GM21447 (cell line): ENCODE results near the gene PXT1.

Source experiments
- ATAC-seq: cut with Tn5 transposase; IDR thresholded peaks from one replicate; pipeline ENCODE4 v1.9.1; 2021; ENCODE audit not compliant: unreplicated experiment

Gene PXT1

DNA sequence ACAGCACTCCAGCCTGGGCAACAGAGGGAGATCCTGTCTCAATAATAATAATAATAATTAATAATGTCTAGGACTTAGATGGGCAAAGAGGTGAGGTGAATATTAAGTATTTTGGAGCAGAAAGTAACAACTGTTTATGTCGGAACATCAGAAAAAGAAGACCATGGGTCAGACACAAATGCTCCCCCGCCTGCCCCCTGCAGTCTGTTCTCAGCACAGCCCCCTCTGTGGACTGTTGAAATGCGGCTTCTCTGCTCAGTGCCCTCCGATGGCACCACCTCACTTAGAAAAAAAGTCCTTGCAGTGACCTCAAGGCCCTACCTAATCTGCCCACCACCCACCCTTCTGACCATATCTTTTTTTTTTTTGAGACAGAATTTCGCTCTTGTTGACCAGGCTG lies 50.0 kb downstream of the PXT1 start:
- no peak for ATAC-seq

DNA sequence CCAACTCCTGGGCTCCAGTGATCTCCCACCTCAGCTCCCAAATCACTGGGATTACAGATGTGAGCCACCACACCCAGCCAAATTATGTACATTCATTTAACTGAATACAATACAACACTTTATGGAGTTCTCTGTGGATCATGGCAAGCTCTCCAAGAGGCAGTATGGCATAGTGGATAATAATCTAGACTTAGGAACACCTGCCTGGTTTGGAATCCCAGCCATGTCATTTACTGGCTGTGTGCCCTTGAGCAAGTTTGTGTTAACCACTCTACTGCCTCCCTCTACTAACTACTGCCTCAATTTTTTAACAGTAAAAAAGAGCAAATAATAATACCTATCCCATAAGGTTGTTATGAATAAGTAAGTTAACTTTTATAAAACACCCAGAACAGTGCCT lies 53.3 kb downstream of the PXT1 start:
- no peak for ATAC-seq

DNA sequence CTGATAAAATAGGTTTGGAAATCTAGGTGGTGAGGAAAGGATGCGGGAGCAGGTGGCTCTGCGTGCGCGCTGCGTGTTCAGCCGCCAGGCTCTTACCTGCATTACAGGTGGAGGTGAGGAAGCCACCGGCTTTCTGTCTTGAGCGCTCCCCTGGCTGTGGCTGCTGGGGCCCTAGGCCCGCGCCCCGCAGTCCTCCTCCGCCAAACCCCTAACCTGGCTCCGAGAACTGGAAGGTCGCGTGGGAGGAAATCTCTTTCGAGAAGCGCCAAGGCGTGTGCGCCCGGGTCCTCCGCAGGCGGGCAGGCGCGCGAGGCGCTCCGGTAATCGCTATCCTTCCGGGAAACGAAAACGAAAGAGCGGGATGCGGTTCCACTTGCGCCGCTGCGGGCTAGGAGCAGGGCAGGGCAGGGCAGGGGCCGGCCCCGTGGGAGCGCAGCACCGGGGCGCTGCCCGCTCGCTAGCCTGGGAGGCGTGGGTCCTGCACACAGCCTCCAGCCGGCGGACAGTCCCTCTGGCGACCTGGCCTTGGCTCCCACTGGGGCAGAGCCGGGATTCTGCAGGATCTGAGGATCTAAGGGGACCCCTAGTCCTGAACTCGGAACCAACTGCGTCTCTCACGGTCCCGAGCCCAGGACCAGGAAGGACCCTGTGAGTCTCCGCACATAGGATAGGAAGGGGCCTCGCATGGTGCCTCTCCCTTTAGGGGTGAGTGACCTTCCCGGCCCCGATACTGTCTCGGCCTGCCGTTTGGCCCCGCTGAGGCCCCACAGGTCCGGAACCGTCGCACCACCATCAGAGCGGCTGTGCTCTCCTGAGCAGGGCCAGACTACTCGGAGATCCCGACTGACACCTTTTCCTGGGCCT lies 55.0 kb downstream of the PXT1 start, which contains the start of gene ETV7:
TSS of gene ETV7 (minus strand) at position 230 of the 864 bp plus-strand sequence. CDS start at position 102, 128 bp downstream.
- no peak for ATAC-seq

DNA sequence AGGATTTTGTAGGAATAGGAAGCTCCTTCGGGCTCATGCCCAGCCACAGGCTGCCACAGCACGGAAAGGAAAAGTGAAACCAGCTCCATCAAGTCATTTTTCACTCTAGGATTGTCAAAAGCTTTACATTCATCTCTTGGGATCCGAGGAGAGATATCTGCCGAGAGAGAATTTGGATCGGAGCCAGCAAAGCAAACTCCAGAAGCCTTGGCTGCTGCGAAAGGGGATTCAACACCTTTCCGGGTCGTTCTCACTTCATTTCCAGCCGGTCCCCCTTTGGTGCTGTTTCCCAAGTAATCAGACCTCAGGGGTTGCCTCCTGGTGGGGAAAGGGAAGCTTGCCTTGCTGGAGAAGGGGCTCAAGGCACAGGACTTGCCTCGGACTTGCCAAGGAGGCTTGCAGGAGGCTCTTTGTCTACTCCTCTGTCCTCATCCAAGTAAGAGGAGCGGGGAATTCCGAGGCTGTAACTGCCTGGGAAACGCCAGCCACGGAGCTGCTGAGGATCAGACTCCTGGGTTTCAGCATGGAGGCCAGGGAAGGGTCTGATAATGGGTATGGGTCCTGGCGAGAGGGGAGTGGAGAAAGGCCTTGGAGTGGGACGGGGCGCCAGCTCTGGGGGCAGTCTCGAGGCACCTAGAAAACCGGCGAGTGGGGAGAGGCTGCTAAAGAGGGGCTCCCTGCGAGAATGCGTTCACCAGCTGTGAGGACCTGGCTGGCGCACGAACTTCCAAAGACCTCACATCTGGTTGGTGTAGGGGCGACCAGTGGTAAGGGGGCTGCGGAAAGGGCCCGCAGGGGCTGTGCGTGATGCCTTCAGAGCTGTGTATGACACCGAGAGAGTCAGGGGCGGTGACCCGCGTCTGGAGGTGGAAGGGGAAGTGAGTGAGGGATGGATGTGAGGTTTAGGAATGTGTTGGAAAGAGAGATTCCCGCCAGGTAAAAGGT lies 55.9 kb downstream of the PXT1 start:
- no peak for ATAC-seq

DNA sequence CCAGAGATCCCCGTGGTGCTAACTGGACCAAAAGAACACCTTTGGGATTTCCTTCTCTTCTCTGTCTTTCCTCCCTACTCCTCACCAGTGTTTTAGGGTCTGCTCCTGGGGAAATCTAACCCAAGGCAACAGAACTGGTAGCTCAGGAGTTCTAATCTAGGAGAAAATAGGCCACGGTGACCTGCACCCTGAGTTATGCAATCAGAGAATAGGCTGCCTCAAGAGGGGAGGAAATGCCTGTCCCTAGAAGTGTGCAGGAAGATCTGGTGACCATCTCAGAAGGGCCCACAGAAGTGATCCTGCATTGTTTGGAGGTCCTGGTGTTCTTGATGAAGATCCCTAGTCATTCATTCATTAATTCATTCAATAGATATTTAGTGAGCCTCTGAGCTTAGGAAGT lies 58.6 kb downstream of the PXT1 start:
- no peak for ATAC-seq

DNA sequence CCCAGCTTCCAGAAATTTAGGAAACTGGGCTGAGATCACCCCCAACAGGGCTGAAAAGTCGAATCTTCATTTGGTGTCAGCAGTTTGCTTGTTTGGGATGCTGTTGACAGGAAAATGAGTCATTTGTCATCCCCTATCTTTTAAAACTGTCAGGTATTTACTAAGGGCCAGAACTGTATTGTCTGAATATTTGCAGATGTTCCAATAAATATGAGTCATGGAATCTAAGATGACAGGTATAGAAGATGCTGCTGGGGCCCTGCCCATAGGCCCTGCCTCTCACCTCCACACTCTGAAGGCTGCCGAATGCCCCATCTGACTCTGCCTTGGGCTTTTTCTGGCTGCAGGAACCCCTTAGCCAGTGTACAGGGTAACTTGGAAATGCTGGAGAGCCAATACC lies 59.0 kb downstream of the PXT1 start:
- ATAC-seq: no peak

DNA sequence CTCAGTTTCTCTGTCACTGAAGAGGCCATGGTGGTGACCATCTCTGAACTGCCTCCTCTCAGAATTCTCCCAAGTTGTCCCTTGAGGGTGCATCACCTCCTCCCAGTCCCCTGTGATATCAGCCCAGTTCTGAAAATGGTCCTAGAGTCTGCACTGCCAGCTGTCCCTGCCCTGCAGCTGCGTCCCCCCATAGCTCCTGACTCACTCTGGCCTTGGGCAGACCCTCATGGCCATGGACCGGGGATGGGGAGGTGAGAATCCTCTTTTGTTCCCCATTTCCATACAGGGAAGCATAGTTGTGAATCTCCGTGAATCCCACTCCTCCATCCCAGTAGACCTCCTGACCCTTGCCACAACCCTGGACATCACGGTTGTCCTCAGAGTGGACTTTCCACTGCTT lies 59.7 kb downstream of the PXT1 start:
- no peak for ATAC-seq

DNA sequence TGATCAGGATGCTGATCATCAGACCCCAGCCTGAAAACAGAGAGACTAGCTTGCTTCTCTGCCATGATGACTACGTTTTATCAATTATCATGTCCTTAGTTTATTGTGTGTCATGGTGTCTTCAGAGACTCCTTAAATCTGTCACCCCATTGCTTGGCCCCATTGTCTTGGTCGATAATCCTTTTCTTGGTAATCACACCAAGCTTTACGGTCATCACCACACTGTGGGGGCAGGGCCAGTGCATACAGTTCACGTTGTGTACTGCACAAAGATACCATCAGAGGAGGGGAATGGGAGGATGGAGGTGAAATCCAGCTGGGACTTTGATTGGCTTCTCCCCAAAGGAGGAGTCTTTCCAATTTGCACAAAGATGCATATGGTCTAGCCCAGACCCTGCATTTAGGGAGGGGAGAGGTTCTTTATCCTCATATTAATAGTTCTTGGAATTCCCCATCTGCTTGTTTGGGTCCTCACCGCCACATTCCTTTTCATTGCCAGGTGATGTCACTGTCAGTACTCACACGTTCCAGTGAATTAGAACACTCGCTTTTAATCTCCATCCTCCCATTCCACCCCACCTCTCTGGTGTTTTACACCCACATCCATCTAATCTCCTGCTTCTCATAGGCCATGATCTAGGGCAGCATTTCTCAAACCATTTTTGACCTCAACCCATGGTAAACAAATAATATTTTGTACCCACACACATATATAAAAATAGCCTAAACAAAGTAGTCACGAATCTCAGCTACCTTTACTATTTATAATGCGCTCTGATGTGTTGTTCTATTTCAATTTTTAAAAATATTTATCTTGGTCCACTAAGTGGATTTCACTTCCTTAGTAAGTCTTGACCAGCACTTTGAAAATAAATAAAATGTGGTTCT lies 60.9 kb downstream of the PXT1 start:
- ATAC-seq: no peak

DNA sequence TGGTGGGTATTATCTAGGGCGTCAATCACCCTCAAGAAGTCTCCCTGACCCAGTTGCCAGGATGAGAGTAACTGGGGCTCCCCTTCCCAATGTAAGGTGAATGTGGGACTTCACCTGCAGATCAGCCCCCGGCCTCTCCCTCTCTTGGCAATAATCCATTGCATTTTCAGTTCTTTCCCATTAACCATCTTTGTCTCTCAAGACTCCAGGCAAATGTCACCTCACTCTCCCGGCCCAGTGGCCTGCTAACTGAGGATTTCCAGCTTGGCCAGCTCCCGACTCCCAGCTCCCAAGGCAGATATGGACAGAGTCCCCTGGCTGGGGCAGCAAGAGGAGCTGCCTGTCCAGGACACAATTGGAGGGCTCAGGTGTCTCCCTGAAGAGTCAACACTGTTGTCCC lies 62.5 kb downstream of the PXT1 start:
- no peak for ATAC-seq

DNA sequence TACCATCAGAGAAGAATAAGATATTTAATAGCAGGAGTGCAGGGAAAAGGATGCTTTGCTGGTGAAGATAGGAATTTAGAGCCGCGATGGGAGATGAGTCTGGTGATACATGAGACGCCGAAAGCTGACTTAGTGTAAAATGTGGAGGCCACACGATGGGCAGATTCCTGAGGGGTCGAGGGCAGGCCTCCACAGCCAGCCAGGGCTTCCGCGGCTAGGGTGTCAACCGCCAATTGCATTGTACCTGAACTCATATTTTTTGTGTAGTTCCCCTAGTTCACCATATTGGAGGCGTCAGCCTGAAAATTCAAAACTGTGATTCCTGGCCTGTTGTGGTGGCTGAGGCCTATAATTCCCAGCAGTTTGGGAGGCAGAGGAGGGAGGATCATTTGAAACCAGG lies 63.7 kb downstream of the PXT1 start:
- ATAC-seq: no peak

DNA sequence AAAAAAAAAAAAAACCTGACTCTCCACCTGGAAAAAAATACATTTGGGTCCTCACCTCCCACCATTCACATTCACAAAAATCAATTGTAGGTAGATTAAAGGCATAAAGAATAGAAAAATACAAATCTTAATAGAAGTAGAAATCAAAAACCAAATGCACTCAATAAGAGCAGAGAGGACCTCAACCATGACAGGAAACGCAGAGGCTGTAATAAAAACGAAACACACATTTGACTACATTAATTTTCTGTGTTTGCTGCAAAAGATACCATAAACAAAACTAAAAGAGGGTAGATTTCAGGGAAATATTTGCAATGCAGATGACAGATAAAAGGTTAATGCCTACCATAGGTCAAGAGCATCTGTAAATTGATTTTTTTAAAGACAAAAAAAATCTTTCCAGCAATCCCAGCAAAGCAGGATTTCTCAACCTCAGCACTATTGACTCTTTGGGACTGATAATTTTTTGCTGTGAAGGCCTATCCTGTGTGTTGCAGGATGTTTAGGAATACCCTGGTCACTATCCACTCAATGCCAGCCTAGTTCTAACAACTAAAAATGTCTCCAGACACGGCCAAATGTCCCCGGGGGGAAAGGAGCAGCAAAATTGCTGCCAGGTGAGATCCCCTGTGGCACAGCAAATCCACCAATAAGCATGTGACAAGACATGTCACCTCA lies 64.3 kb downstream of the PXT1 start:
- ATAC-seq: no peak

DNA sequence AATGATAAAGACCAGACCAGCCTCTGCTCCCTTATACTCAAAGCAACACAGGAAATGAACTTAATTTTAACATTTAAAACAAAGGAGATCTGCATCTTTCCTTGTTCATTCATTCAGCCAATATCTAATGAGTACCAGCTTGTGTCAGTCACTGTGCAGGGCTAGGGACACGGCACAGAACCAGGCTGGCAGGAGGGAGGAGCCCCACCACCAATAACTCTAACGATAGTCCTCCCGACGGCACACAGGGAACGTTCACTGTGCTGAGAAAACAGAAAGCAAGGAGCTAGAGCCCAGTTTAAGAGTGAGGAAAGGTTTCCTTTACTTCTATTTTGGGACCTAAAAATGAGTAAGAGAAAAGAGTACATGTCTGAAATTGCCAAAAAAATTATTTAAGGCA lies 65.1 kb downstream of the PXT1 start:
- ATAC-seq: no peak

DNA sequence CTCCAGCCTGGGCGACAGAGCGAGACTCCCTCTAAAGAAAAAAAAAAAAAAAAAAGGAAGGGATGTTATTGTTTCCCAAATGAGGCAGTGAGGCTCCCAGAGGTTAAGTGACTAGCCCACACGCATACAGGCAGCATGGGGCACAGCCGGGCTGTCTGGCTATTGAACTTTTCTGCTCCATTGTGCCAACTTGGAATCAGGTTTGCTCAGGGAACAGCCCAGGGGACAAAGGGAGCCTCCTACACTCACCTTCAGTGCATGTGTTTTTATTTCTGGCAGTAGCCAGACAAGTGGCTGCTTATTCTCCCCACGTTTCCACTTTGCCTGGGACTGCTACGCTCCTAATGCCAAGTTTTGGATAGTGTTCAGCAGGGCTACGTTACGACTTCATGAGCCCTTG lies 65.9 kb downstream of the PXT1 start:
- no peak for ATAC-seq

DNA sequence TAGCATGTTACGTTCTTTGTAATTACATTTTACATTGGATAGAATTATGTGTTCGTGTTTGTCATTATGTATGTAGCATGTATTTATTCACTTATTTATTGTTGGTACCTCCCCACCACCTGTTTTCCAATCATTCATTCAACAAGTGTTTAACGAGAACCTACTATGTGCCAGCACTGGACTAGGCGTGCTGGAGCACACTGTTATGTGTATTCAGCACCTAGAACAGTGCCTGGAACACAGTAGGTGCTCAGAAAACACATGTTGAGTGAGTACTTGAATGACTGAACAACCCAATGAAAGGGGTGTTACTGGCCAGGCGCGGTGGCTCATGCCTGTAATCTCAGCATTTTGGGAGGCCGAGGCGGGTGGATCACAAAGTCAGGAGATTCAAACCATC lies 66.5 kb downstream of the PXT1 start:
- ATAC-seq: no peak

DNA sequence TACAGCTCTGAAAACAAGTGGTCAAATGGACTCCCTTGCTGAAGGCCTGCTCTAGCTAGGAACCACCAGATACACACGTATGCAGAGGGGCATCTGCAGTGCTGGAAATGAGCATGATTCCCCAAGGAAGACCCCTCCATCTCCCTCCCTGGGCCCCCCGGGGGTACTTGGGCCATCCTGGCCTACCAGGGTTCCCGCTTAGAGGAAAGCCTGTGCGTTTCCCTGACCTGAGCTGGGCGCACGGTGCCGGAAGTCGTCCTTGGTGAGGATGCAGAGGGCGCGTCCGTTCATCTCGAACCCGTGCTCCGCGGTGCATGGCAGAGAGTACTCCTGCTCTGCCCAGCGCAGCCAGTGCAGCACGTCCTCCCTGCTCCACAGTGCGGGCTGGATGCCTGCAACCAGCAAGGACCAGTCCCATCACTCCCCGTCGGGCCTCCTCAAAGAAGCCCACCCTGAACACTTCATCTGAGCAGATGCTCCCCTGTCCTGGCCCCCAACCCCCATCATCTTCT lies 67.0 kb downstream of the PXT1 start:
- ATAC-seq: no peak

DNA sequence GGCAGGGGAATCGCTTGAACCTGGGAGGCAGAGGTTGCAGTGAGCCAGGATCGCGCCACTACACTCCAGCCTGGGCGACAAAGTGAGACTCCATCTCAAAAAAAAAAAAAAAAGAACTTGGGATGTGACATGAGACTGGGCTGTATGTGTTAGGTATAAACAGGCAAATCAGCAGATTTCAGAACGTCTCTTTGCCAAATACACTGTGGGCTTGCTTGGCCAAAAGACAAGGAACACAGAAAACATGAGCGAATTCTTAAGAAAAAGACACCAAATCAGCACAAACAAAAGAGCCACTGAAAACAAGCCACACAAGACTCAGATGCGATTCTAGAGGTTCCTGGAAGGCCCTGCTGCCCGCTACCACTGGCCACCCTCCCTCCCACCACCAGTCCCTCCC lies 67.7 kb downstream of the PXT1 start:
- no peak for ATAC-seq

DNA sequence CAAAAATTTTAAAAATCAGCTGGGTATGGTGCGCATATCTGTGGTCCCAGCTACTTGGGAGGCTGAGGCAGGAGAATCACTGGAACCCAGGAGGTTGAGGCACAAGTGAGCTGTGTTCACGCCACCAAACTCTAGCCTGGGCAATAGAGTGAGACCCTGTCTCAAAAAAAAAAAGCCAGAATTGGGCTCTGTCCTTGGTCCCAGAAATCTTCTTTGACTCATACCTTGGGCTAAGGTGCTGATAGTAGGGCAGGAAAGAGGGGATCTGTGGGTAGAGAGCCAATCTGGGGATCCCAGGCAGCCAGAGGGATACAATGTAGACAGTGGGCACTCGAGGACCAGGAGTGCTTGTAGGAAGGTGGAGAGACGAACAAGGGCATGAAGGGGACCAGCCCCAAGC lies 68.5 kb downstream of the PXT1 start:
- ATAC-seq: no peak

DNA sequence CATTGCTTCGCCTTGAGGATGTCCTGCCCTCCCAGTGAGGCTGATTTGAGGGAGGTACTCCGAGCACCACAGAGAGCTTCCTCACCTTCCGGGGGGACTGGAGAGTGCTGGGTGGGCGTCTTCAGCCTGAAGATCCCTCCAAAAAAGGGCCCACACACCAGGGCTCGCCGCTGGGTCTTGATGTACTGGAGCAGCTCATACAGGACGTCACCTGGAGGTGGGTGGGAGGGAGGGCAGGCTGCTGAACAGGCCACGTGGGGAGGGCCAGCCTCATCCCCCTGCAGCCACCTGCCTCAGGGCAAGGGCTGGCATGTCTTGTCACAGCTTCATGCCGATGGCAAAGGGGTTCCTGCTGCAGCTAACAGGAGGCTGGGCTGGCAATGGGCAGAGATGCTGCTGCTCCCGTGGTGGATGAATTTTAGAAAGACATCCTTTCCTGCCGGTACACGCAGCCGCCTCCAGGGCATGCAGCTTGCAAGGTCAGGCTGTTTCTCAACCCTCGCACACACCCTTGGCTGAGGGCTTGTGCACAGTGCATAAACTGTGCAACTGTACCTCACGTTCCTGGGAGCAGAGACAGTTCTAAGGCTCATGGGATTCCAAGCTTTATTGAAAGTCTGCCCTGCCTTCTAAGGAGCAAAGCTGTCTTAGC lies 69.2 kb downstream of the PXT1 start:
- ATAC-seq: no peak

DNA sequence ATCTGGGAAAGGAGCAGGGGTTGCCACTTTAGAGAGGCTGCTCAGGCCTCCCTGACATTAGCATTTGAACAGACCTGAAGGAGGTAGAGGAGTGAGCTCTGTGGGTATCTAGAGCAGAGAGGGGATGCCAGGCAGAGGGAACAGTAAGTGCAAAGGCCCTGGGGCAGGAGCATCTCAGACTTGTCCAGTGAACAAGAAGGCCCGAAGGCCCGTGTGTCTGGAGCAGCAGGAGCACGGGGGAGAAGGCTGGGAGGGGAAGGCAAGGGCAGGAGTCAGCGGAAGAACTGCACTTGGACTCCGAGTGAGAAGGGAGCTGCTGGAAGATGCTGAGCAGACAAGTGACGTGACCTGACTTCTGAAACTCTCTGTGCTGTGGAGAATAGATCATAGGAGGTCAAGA lies 70.6 kb downstream of the PXT1 start:
- no peak for ATAC-seq

DNA sequence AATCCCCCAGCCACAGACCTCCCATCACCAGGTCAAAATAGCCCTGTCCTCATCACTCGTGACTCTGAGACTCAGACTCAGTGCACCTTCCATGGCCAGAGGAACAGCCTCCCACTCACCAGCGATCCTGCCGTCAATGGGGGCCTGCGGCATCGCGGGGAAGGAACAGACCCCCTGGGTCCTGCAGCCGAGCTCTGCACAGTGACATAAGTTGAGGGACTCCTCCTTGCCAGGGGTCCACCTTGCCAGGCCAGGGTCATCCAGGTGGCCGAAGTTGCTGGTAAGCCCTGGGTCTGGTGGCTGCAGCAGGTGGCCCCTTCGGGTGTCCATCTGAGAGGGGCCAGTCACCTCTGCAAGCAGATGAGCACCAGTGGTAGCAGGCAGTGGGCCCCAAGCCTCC lies 71.4 kb downstream of the PXT1 start:
- ATAC-seq: no peak
